Ishikawa (cell line): ENCODE data around the gene OR1M1.

Experiments
- CEBPB ChIP-seq: IDR thresholded peaks from 2 replicates; pipeline ENCODE4 v1.6.1; 2012
- CREB1 ChIP-seq: IDR thresholded peaks from 2 replicates; pipeline ENCODE4 v1.6.1; 2012; ENCODE audit warnings: low read depth
- EGR1 ChIP-seq: IDR thresholded peaks from 2 replicates; pipeline ENCODE4 v1.6.1; 2012
- EP300 ChIP-seq: IDR thresholded peaks from 2 replicates; pipeline ENCODE4 v1.6.1; 2012; ENCODE audit warnings: borderline replicate concordance
- MAX ChIP-seq: IDR thresholded peaks from 2 replicates; pipeline ENCODE4 v1.6.1; 2012
- NFIC ChIP-seq: IDR thresholded peaks from 2 replicates; pipeline ENCODE4 v1.6.1; 2012
- REST ChIP-seq: IDR thresholded peaks from 2 replicates; pipeline ENCODE4 v1.6.1; 2012; ENCODE audit warnings: low read depth, mild to moderate bottlenecking
- YY1 ChIP-seq: IDR thresholded peaks from 2 replicates; pipeline ENCODE4 v1.6.1; 2012; ENCODE audit warnings: low read depth

GRCh38 chr19:9037400-9038062 is 49.3 kb upstream of the OR1M1 start:
- TF ChIP-seq REST = no peak
- no peak for TF ChIP-seq YY1
- TF ChIP-seq EP300 = no peak
- TF ChIP-seq CREB1 = no peak
- TF ChIP-seq CEBPB = no peak
- TF ChIP-seq NFIC = no peak
- no peak for TF ChIP-seq MAX
- TF ChIP-seq EGR1 = no peak
